GM19324 (cell line): ENCODE measurements around the gene SUMO3.

ENCODE experiments used
- ATAC-seq: cut with Tn5 transposase; IDR thresholded peaks from one replicate; pipeline ENCODE4 v1.9.1; 2021; ENCODE audit warnings: mild to moderate bottlenecking, moderate library complexity; ENCODE audit not compliant: unreplicated experiment, low FRiP score

SUMO3 gene

DNA sequence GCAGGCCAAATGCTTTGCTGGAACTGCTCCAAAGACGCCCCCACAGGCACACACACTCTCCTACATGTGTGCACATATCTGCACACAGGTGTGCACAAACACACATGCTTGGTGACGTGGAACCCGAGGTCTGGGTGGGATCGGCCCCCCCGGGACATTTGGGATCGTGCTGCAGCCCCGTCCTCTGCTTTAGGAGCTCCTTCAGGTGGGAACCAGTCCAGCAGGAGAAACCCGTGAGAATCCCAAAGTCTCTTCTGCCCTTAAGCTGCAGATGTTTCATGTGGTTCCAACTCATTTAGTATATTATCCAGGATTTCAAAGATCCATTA, 54.8 kb downstream of the SUMO3 start:
- no peak for ATAC-seq

GRCh38 chr21:44762221-44763049, 55.4 kb downstream of the SUMO3 start:
- no peak for ATAC-seq

DNA sequence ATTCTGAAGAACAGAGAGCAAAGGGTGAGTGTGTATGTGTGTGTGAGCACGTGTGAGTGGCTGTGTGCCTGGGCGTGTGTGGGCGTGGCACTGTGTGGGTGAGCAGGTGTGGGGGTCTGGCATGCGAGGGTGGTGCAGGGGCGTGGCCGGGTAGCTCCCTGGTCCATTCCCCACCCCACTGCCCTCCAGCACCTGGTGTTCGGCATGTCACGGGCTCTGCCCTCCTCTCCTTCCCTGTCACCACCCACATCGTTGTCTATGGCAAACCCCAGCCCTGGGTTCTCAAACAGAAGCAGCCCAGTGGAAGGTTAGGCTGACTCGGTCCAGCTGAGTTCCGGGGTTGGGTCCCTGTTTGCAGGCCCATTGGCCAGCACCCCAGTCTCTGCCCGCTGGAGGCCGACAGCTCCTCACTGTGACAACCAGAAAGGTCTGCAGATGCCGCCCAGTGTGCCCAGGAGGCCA, 56.1 kb downstream of the SUMO3 start:
- ATAC-seq: no peak

DNA sequence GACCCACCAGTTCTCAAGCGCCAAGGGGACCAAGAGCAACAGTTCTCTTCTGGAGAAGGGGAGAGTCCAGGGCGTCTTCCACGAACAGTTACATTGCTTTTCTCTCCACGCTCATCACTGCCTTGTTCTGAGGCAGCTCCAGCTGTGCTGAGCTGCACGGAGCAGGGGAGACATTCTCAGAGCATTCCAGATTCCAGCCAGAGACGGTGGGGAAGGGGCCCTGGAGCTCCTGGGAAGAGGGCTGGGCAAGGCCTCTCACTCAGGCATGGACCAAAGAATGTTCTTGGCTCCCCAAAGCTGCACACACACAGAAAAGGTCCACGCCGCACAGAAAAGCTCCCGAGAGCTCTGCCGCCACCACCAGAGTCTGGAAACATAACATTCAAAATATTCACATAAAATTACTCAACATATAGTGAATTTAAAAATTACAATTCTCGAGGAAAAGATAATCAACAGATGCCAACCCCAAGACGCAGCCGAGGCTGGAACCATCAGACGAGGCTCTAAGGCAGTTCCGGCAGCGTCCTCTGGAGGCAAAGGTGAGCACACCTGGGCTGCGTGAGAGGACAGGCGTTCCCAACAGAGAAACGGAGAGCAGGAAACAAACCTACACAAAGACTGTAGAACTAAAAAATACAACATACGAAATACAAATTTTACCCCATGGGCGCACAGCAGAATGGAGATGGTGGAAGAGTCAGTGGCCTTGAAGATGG, 56.7 kb downstream of the SUMO3 start:
- no peak for ATAC-seq

- no peak for ATAC-seq
Measured at GRCh38 chr21:44760376-44760775, 57.5 kb downstream of the SUMO3 start.

- ATAC-seq: no peak
Measured at GRCh38 chr21:44759628-44760285, 58.1 kb downstream of the SUMO3 start.

DNA sequence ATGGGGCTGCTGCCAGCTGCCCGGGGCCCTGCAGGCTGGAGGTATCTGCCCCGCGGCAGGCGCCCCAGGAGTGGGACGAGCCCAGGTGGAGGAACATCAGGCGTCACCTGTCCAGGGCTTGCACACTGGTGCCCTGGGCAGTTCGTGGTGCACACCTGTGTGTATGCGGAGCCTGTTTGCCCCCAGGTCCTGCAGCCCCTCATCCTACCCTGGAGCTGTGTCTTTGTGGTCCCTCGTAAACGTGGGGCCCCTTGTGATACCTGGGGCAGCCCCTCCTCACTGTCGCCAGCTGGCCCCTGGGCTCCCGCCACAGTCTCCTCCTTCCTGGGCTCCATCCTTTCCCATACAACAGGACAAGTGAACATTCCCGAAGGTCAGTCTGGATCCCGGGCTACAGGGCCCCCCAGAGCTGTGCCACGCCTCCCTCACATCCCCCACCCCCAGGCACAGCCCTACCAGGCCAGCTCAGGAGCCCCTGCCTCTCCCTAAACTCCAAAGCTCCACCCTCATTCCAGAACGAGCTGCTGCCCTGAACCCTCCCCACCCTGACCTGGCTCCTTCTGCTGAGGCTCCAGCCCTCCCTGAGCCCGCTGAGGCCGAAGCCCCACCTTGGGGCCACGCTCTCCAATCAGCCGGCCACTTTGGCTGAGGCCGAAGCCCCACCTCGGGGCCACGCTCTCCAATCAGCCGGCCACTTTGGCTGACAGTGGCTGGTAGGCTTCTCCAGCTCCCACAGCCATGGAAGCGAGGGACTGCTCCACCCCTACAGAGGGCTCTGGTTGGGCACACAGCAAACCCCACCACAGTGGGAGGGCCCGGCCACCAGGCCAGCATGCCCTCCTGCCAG, 58.9 kb downstream of the SUMO3 start:
- ATAC-seq: no peak

GRCh38 chr21:44758141-44758561, 59.7 kb downstream of the SUMO3 start:
- ATAC-seq: no peak

- ATAC-seq: no peak
Measured at GRCh38 chr21:44757731-44758130, 60.1 kb downstream of the SUMO3 start.

DNA sequence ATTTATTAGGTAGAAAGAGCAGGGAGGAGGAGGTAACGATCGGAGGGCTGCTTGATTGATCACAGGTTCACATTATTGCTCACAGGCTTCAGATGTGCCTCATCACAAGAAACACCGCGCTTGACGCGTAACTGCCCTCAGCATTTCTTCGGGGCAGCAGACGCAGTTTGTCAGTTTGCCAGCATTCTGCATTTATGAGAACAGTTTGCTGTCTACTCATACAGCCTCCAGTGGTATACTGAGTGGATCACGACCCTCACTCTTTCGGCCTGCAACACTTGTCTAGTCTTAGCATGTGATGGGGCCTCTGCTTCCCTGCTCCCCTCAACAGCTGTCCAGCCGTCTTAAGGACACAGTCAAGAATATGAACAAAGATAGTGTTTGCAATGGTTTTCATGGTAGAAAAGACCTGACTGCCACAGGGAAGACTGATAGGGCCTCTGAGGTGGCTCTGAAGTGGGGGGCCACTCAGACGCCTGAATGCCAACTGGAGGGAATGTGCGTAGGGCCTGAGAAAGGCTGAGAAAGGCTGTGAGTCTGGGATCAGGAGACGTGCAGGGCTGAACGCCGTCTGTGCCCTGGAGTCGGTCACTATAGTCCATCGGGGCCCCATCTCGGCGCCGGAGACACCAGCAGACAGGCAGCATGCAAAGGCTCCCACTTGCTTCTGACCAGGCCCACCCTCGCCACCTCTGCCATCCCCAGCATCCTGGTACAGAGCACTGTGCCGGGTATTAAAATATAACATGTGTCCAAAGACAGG, 61.3 kb downstream of the SUMO3 start:
- ATAC-seq: no peak
